HepG2 (cell line): Measurements from ENCODE around the gene SLC6A17. TPM values are rescaled to one million over a fixed set of nuclear protein-coding genes. Genes with fewer than 3 reads are reported as not detected.

Experiments
- ATAC-seq: fragments of 200-7000 bp; cut with Tn5 transposase; 3 replicates; pipeline ENCODE4 v1.9.1; 2020; ENCODE audit warnings: mild to moderate bottlenecking, moderate library complexity
- BruUV-seq: library from RNA; stranded (reverse); fragments of 400-500 nt; replicated peaks from 2 replicates; lab custom pipeline; 2021; lab: Mats Ljungman, UMichigan
- CTCF ChIA-PET: fragments of 300-600 bp; formaldehyde crosslinking; extraction: SDS; loops from one replicate; lab custom pipeline; 2021; ENCODE audit warnings: low total read pairs, inconsistent platforms, low intra/inter-chr PET ratio; lab: Yijun Ruan, JAX
- POLR2A ChIA-PET: fragments of 350-600 bp; sonication (Branson Sonifier 250); formaldehyde crosslinking; loops from one replicate; lab custom pipeline; 2020; ENCODE audit warnings: antibody characterized with exemption, inconsistent platforms; lab: Yijun Ruan, JAX
- DNase-seq: peaks from one replicate; pipeline ENCODE4 v3.0.0-alpha.2; 2015; ENCODE audit warnings: low spot score
- FAIRE-seq: peaks from 3 replicates; lab custom pipeline; 2011; peaks lifted over from hg19 to GRCh38; lab: Jason Lieb, UNC
- H2AFZ ChIP-seq: one replicate; pipeline ENCODE4 v1.6.1; 2011; ENCODE audit warnings: low read length, inconsistent platforms
- H3K27ac ChIP-seq: fragments of 300-600 bp; 3 replicates; pipeline ENCODE4 v1.8.0; 2011; ENCODE audit warnings: mixed run types, mild to moderate bottlenecking, mixed read lengths, low read length, inconsistent platforms; ENCODE audit not compliant: insufficient read depth; ENCODE audit errors: extremely low read length
- H3K27me3 ChIP-seq, 2 experiments: fragments of 200-600 bp in 1 of 2; 2 replicates in 1 of 2; 3 replicates in 1 of 2; pipeline versions ENCODE4 v1.6.0 to v1.8.0; 2011; ENCODE audit warnings: low read length in 2 of 2, mild to moderate bottlenecking in 2 of 2, moderate library complexity in 2 of 2, inconsistent platforms in 1 of 2; ENCODE audit not compliant: insufficient read depth in 2 of 2, control insufficient read depth in 1 of 2
- H3K36me3 ChIP-seq, 2 experiments: fragments of 200-600 bp in 1 of 2; replicated peaks in 1 of 2; 2 replicates in 1 of 2; 3 replicates in 1 of 2; pipeline versions ENCODE4 v1.5.1 to v1.8.0; 2011; ENCODE audit warnings: low read length in 2 of 2, inconsistent platforms in 1 of 2; ENCODE audit not compliant: insufficient read depth in 2 of 2, control insufficient read depth in 1 of 2
- H3K4me1 ChIP-seq: 2 replicates; pipeline ENCODE4 v1.5.1; 2012; ENCODE audit warnings: low read length, inconsistent platforms; ENCODE audit not compliant: insufficient read depth
- H3K4me2 ChIP-seq: 2 replicates; pipeline ENCODE4 v1.6.0; 2011; ENCODE audit warnings: low read depth, low read length, inconsistent platforms
- H3K4me3 ChIP-seq, 3 experiments: fragments of 200-600 bp in 1 of 3; sonication (generic), shearing (Covaris generic) in 1 of 3; replicated peaks in 1 of 3; 2 replicates each; pipeline ENCODE4 v1.5.1; 2011 to 2016; ENCODE audit warnings: low read length in 3 of 3, inconsistent platforms in 2 of 3, low read depth in 2 of 3, mild to moderate bottlenecking in 2 of 3, control low read depth in 1 of 3, mixed read lengths in 1 of 3; ENCODE audit not compliant: insufficient read depth in 1 of 3
- H3K79me2 ChIP-seq: one replicate; pipeline ENCODE4 v1.6.1; 2011; ENCODE audit warnings: low read length, inconsistent platforms; ENCODE audit not compliant: insufficient read depth
- H3K9ac ChIP-seq: 2 replicates; pipeline ENCODE4 v1.6.0; 2011; ENCODE audit warnings: mild to moderate bottlenecking, low read depth, low read length, inconsistent platforms; ENCODE audit not compliant: insufficient read depth
- H3K9me3 ChIP-seq: 2 replicates; pipeline ENCODE4 v1.5.1; 2012; ENCODE audit warnings: mild to moderate bottlenecking, low read length
- H4K20me1 ChIP-seq: 2 replicates; pipeline ENCODE4 v1.6.0; 2011; ENCODE audit warnings: inconsistent platforms, mild to moderate bottlenecking, low read length, moderate library complexity; ENCODE audit not compliant: insufficient read depth
- E2F5 ChIP-seq: sonication (generic); formaldehyde crosslinking; conservative IDR thresholded peaks from 2 replicates; pipeline ENCODE4 v1.4.0; 2020; ENCODE audit warnings: missing genetic modification reagents
- FOSL1 ChIP-seq: sonication (generic); formaldehyde crosslinking; IDR thresholded peaks from 2 replicates; pipeline ENCODE4 v1.9.0; 2021; ENCODE audit warnings: missing genetic modification reagents, borderline replicate concordance
- FOXC1 ChIP-seq: sonication (generic); formaldehyde crosslinking; IDR thresholded peaks from 2 replicates; pipeline ENCODE4 v1.8.0; 2022; ENCODE audit warnings: mild to moderate bottlenecking, missing genetic modification reagents, borderline replicate concordance
- FOXO4 ChIP-seq: sonication (generic); formaldehyde crosslinking; conservative IDR thresholded peaks from 2 replicates; pipeline ENCODE4 v1.8.1; 2023; ENCODE audit warnings: missing genetic modification reagents
- GZF1 ChIP-seq: sonication (generic); formaldehyde crosslinking; IDR thresholded peaks from 2 replicates; pipeline ENCODE4 v1.5.1; 2020; ENCODE audit warnings: mild to moderate bottlenecking, missing genetic modification reagents
- LCORL ChIP-seq, 2 experiments: fragments of 450-650 bp in 1 of 2; sonication (generic) in 1 of 2; formaldehyde crosslinking in 1 of 2; IDR thresholded peaks; 2 replicates each; pipeline versions ENCODE4 v1.5.0 to v1.6.1; 2017 to 2020; ENCODE audit warnings: antibody characterized with exemption in 1 of 2, missing genetic modification reagents in 1 of 2
- MAFF ChIP-seq: IDR thresholded peaks from 2 replicates; pipeline ENCODE4 v1.6.1; 2011; ENCODE audit warnings: low read depth, low read length, improper control_type of control experiment
- NR2F2 ChIP-seq: IDR thresholded peaks from 2 replicates; pipeline ENCODE4 v1.6.1; 2012; ENCODE audit warnings: low read depth, inconsistent platforms, borderline replicate concordance
- NR3C1 ChIP-seq: sonication (generic); formaldehyde crosslinking; IDR thresholded peaks from 2 replicates; pipeline ENCODE4 v1.4.0; 2020; ENCODE audit warnings: missing genetic modification reagents
- RORA ChIP-seq: sonication (generic); formaldehyde crosslinking; IDR thresholded peaks from 2 replicates; pipeline ENCODE4 v1.5.0; 2020; ENCODE audit warnings: mild to moderate bottlenecking, missing genetic modification reagents, moderate library complexity
- ZNF660 ChIP-seq: sonication (generic); formaldehyde crosslinking; IDR thresholded peaks from 2 replicates; pipeline ENCODE4 v1.5.1; 2020; ENCODE audit warnings: mild to moderate bottlenecking, low read depth, missing genetic modification reagents, borderline replicate concordance
- WGBS: methylation state at CpG from one replicate; pipeline ENCODE4 v1.1.6; 2017; ENCODE audit warnings: low lambda C conversion rate; 5-methylcytosine and 5-hydroxymethylcytosine counted together
- in situ Hi-C: cut with HindIII; loops from 2 replicates; pipeline ENCODE4 v1.10.0; 2017; ENCODE audit warnings: low pct_unique_long_range_greater_than_20kb; ENCODE audit not compliant: extremely low pct_ligation_motif_present
- intact Hi-C: fragments of 100-400 bp; cut with micrococcal nuclease; formaldehyde crosslinking; loops from one replicate; pipeline ENCODE4 v1.10.0; 2022; ENCODE audit not compliant: unreplicated experiment
- polyA plus RNA-seq, 8 experiments: library from polyadenylated mRNA; depleted of rRNA in 3 of 8; stranded (reverse) in 7 of 8; unstranded in 1 of 8; fragments of >200 nt; fragmentation: Illumina TruSeq in 4 of 8; extraction: Trizol in 4 of 8; gene quantifications; 2 replicates each; pipeline versions ENCODE4 v1.2.1 to v1.2.3, GENCODE V29; 2011 to 2016; ENCODE audit warnings: low read depth in 4 of 8, missing spikeins in 1 of 8, mixed read lengths in 1 of 8; ENCODE audit not compliant: insufficient read depth in 1 of 8
- total RNA-seq, 5 experiments: library from RNA; depleted of rRNA; stranded (reverse); fragments of >200 nt; fragmentation: Illumina TruSeq; extraction: Trizol; gene quantifications; 2 replicates each; pipeline ENCODE4 v1.2.3, GENCODE V29; 2016; ENCODE audit warnings: low read depth in 1 of 5
- TF ChIP-seq, protein P1 (sequence below): sonication (generic); formaldehyde crosslinking; IDR thresholded peaks from 2 replicates; pipeline ENCODE4 v1.5.0; 2020; ENCODE audit warnings: missing genetic modification reagents, mild to moderate bottlenecking, borderline replicate concordance

The SLC6A17 gene
- total and polyA plus RNA-seq, 2 of the 13 experiments (the other 11 are each of a cell fraction or from before 2014, with no cell fraction given): not detected

- 0 out of 2 replicates have a peak, but pooled peaks have one; percentile 35 for TF ChIP-seq MAFF
Observed at GRCh38 chr1:110196917-110197765, 46.8 kb downstream of the SLC6A17 start (continued).

- CTCF ChIA-PET: interaction anchor here (1.5 to 2.0 kb wide), 2 partner anchors 262 to 299 kb away, joined by 5 to 10 read pairs; no protein-coding TSS in a partner anchor
- Histone ChIP-seq H2AFZ (no peak overlapping the region), H3K4me1 (no peaks in the 10 kb centered on the region), H3K4me2 (no peak overlapping the region), H3K4me3 (no peak overlapping the region), H3K27me3 (peaks cover 5 to 24% of the 10 kb centered on the region in 2 experiments; a peak in 3 of 5 replicates), H4K20me1 (no peaks in the 10 kb centered on the region; the same call in 1 of the 2 replicates), H3K9me3 (no peaks in the 10 kb centered on the region), H3K27ac (no peak overlapping the region), H3K36me3 (no peaks in the 10 kb centered on the region), H3K9ac (no peak overlapping the region), H3K79me2 (no peaks in the 10 kb centered on the region)
- WGBS: 18% methylated on average over 11 of the region's 23 CpGs
- TF ChIP-seq LCORL (IDR thresholded peaks at IDR 0.05) (no peak), LCORL (CRISPR knock-in tag; IDR thresholded peaks at IDR 0.05) (no peak), FOXC1 (CRISPR knock-in tag) (no peak), FOXO4 (CRISPR knock-in tag) (no peak), NR2F2 (no peak), ZNF660 (CRISPR knock-in tag) (no peak), FOSL1 (CRISPR knock-in tag) (no peak), RORA (CRISPR knock-in tag) (no peak), E2F5 (CRISPR knock-in tag) (no peak), NR3C1 (CRISPR knock-in tag) (no peak), GZF1 (CRISPR knock-in tag) (no peak)
- TF ChIP-seq, protein P1, sequence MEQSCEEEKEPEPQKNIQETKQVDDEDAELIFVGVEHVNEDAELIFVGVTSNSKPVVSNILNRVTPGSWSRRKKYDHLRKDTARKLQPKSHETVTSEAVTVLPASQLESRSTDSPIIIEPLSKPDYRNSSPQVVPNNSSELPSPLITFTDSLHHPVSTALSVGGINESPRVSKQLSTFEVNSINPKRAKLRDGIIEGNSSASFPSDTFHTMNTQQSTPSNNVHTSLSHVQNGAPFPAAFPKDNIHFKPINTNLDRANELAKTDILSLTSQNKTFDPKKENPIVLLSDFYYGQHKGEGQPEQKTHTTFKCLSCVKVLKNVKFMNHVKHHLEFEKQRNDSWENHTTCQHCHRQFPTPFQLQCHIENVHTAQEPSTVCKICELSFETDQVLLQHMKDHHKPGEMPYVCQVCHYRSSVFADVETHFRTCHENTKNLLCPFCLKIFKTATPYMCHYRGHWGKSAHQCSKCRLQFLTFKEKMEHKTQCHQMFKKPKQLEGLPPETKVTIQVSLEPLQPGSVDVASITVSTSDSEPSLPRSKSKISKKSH (CRISPR knock-in tag): no peak
- DNase-seq: no peak
- in situ Hi-C loops: no loop called here
- POLR2A ChIA-PET: no interaction called here
- ATAC-seq: no peak
- intact Hi-C loops: loop anchor here (2.0 kb wide), 1 partner anchor 299 kb away; no protein-coding TSS in a partner anchor
- no peak for FAIRE-seq
- no TSS peak for BruUV-seq
Observed at GRCh38 chr1:110197905-110198629, 47.8 kb downstream of the SLC6A17 start.
